Muscle of leg (tissue), 11 donors: Measurements from ENCODE around the gene DMAC2. TPM values are rescaled to one million over a fixed set of nuclear protein-coding genes. Genes with fewer than 3 reads are reported as not detected.

Source experiments
- DNase-seq: peaks from one replicate; pipeline ENCODE4 v3.0.0; 2013
- H3K27ac ChIP-seq: one replicate; pipeline ENCODE4 v1.5.1; 2013; ENCODE audit warnings: mild to moderate bottlenecking, low read length, control low read depth
- H3K27me3 ChIP-seq: one replicate; pipeline ENCODE4 v1.6.1; 2013; ENCODE audit warnings: low read length; ENCODE audit not compliant: control insufficient read depth, insufficient read depth
- H3K36me3 ChIP-seq: one replicate; pipeline ENCODE4 v1.6.1; 2013; ENCODE audit warnings: low read length; ENCODE audit not compliant: control insufficient read depth, insufficient read depth
- H3K4me1 ChIP-seq: one replicate; pipeline ENCODE4 v1.6.1; 2013; ENCODE audit warnings: low read length; ENCODE audit not compliant: control insufficient read depth, insufficient read depth
- H3K4me3 ChIP-seq: one replicate; pipeline ENCODE4 v1.5.1; 2013; ENCODE audit warnings: low read length, control low read depth
- H3K9me3 ChIP-seq: replicated peaks from 2 replicates; pipeline ENCODE4 v1.6.1; 2013; ENCODE audit warnings: low read depth, low read length; ENCODE audit not compliant: control insufficient read depth
- WGBS: methylation state at CpG from one replicate; pipeline ENCODE4 v1.1.5; 2013; ENCODE audit warnings: missing lambda C conversion rate; ENCODE audit not compliant: insufficient coverage; 5-methylcytosine and 5-hydroxymethylcytosine counted together
- polyA plus RNA-seq, 8 donors: library from polyadenylated mRNA; unstranded; fragments of 120-200 nt; gene quantifications; one replicate each; pipeline versions ENCODE4 v1.2.1 to v1.2.3, GENCODE V29; 2013; ENCODE audit warnings: inconsistent platforms in 1 of 8, low replicate concordance in 1 of 8; ENCODE audit not compliant: insufficient read length in 8 of 8, insufficient read depth in 1 of 8
- total RNA-seq: library from RNA; stranded (reverse); fragments of 120-200 nt; gene quantifications from one replicate; pipeline ENCODE4 v1.2.4, GENCODE V29; 2013

Gene DMAC2
- total and polyA plus RNA-seq, 9 donors: 30.3 to 58.0 (median 44.9) TPM

GRCh38 chr19:41424335-41425173 lies 15.2 kb downstream of the DMAC2 start:
- 71% methylated on average over 14 of the region's 21 CpGs for WGBS
- Histone ChIP-seq H3K27ac (no peak overlapping the region), H3K4me1 (peaks cover 25% of the 10 kb centered on the region)

GRCh38 chr19:41422955-41423354 lies 16.8 kb downstream of the DMAC2 start:
- no peak overlapping the region for H3K27ac ChIP-seq
- 94% methylated on average over 12 of the region's 12 CpGs for WGBS
- H3K4me3 ChIP-seq: no peak overlapping the region
- DNase-seq: no peak
- H3K4me1 ChIP-seq: peaks cover 15% of the 10 kb centered on the region
- no peaks in the 10 kb centered on the region for H3K9me3 ChIP-seq
- H3K36me3 ChIP-seq: peaks cover 66% of the 10 kb centered on the region
- no peaks in the 10 kb centered on the region for H3K27me3 ChIP-seq

More at GRCh38 chr19:41424335-41425173, 15.2 kb downstream of the DMAC2 start:
- no peak for DNase-seq
- H3K27me3 ChIP-seq: no peaks in the 10 kb centered on the region
- H3K36me3 ChIP-seq: peaks cover 62% of the 10 kb centered on the region
- no peaks in the 10 kb centered on the region for H3K9me3 ChIP-seq
- H3K4me3 ChIP-seq: no peak overlapping the region

GRCh38 chr19:41422456-41422855 lies 17.3 kb downstream of the DMAC2 start:
- Histone ChIP-seq H3K27me3 (no peaks in the 10 kb centered on the region), H3K9me3 (no peaks in the 10 kb centered on the region), H3K27ac (no peak overlapping the region), H3K4me1 (peaks cover 10% of the 10 kb centered on the region), H3K4me3 (no peak overlapping the region), H3K36me3 (peaks cover 68% of the 10 kb centered on the region)
- no peak for DNase-seq
- 83% methylated on average over 18 of the region's 18 CpGs for WGBS

GRCh38 chr19:41421973-41422372 lies 17.7 kb downstream of the DMAC2 start:
- H3K4me3 ChIP-seq: no peak overlapping the region
- 92% methylated on average over 17 of the region's 20 CpGs for WGBS
- H3K9me3 ChIP-seq: no peaks in the 10 kb centered on the region
- DNase-seq: no peak
- peaks cover 7% of the 10 kb centered on the region for H3K4me1 ChIP-seq
- H3K27me3 ChIP-seq: no peaks in the 10 kb centered on the region
- H3K27ac ChIP-seq: no peak overlapping the region
- peaks cover 72% of the 10 kb centered on the region for H3K36me3 ChIP-seq

GRCh38 chr19:41421314-41421713 lies 18.4 kb downstream of the DMAC2 start:
- no peak for DNase-seq
- no peaks in the 10 kb centered on the region for H3K9me3 ChIP-seq
- 87% methylated on average over 6 of the region's 6 CpGs for WGBS
- peaks cover under 1% of the 10 kb centered on the region for H3K4me1 ChIP-seq
- H3K4me3 ChIP-seq: no peak overlapping the region
- H3K27ac ChIP-seq: no peak overlapping the region
- H3K36me3 ChIP-seq: peaks cover 73% of the 10 kb centered on the region
- H3K27me3 ChIP-seq: no peaks in the 10 kb centered on the region

GRCh38 chr19:41420101-41420880 lies 19.4 kb downstream of the DMAC2 start:
- no peak overlapping the region for H3K27ac ChIP-seq
- WGBS: 80% methylated on average over 5 of the region's 8 CpGs
- no peaks in the 10 kb centered on the region for H3K27me3 ChIP-seq
- H3K36me3 ChIP-seq: peaks cover 70% of the 10 kb centered on the region
- peaks cover 2% of the 10 kb centered on the region for H3K4me1 ChIP-seq
- H3K4me3 ChIP-seq: no peak overlapping the region
- H3K9me3 ChIP-seq: no peaks in the 10 kb centered on the region
- peak; percentile 53 for DNase-seq

GRCh38 chr19:41416194-41416674 lies 23.5 kb downstream of the DMAC2 start:
- peaks cover 14% of the 10 kb centered on the region for H3K4me1 ChIP-seq
- peaks cover 73% of the 10 kb centered on the region for H3K36me3 ChIP-seq
- H3K4me3 ChIP-seq: no peak overlapping the region
- no peak for DNase-seq
- no peak overlapping the region for H3K27ac ChIP-seq
- no peaks in the 10 kb centered on the region for H3K9me3 ChIP-seq
- H3K27me3 ChIP-seq: no peaks in the 10 kb centered on the region
- WGBS: 96% methylated on average over 8 of the region's 12 CpGs

GRCh38 chr19:41415154-41415571 lies 24.5 kb downstream of the DMAC2 start:
- no peaks in the 10 kb centered on the region for H3K9me3 ChIP-seq
- no peak overlapping the region for H3K27ac ChIP-seq
- H3K36me3 ChIP-seq: peaks cover 72% of the 10 kb centered on the region
- DNase-seq: peak; percentile 48
- 67% methylated on average over 5 of the region's 9 CpGs for WGBS
- H3K4me3 ChIP-seq: no peak overlapping the region
- peaks cover 14% of the 10 kb centered on the region for H3K4me1 ChIP-seq
- no peaks in the 10 kb centered on the region for H3K27me3 ChIP-seq

GRCh38 chr19:41414461-41414860 lies 25.3 kb downstream of the DMAC2 start:
- H3K4me1 ChIP-seq: peaks cover 14% of the 10 kb centered on the region
- no peak overlapping the region for H3K4me3 ChIP-seq
- H3K27ac ChIP-seq: no peak overlapping the region
- peaks cover 65% of the 10 kb centered on the region for H3K36me3 ChIP-seq
- H3K27me3 ChIP-seq: no peaks in the 10 kb centered on the region
- 91% methylated on average over 9 of the region's 9 CpGs for WGBS
- DNase-seq: no peak
- no peaks in the 10 kb centered on the region for H3K9me3 ChIP-seq

- Histone ChIP-seq H3K36me3 (peaks cover 61% of the 10 kb centered on the region), H3K4me1 (peaks cover 14% of the 10 kb centered on the region), H3K27ac (no peak overlapping the region)
Measured at GRCh38 chr19:41413947-41414346, 25.8 kb downstream of the DMAC2 start.

More at GRCh38 chr19:41413947-41414346, 25.8 kb downstream of the DMAC2 start:
- Histone ChIP-seq H3K4me3 (no peak overlapping the region), H3K9me3 (no peaks in the 10 kb centered on the region), H3K27me3 (no peaks in the 10 kb centered on the region)
- 86% methylated on average over 8 of the region's 10 CpGs for WGBS
- DNase-seq: no peak
